ENCODE data around the gene ZNF101.

ZNF101 gene

DNA sequence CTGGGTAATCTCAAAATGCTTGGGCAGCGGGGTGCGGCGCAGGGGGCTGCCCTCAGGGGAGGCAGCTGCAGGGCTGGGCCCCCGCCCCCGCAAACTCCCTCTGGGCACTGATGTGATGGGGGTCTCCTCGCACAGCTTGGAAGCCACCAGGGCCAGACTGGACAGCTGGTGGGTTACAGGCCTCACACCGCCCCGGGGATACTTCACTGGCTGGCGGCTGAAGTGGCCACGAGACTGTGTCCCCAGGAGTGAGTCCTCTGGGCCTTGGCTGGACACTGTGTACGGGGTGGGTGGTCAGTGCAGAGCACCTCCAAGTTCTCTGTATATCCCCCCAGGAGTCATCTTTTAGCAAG lies 38.6 kb upstream of the ZNF101 start:
- Histone ChIP-seq H3K9ac (ENCODE audit: low read depth in 1 of 2, low read length in 2 of 2) (no peak overlapping the region), H3K36me3 (ENCODE audit: control insufficient read depth in 1 of 2, insufficient read depth in 2 of 2, low read length in 2 of 2) (peaks cover 12 to 17% of the 10 kb centered on the region in 2 donors), H3K27ac (ENCODE audit: low read depth, low read length) (no peak overlapping the region), H3K27me3 (ENCODE audit: control insufficient read depth in 1 of 2, insufficient read depth in 2 of 2, low read length in 2 of 2) (no peaks in the 10 kb centered on the region), H3K9me3 (ENCODE audit: control insufficient read depth in 1 of 2, low read length in 2 of 2) (no peaks in the 10 kb centered on the region), H3K4me1 (ENCODE audit: control insufficient read depth in 1 of 2, insufficient read depth in 2 of 2, low read length in 2 of 2) (peaks cover 0 to 8% of the 10 kb centered on the region in 2 donors), H3K4me3 (ENCODE audit: low read depth in 1 of 2, low read length in 2 of 2) (no peak overlapping the region)

DNA sequence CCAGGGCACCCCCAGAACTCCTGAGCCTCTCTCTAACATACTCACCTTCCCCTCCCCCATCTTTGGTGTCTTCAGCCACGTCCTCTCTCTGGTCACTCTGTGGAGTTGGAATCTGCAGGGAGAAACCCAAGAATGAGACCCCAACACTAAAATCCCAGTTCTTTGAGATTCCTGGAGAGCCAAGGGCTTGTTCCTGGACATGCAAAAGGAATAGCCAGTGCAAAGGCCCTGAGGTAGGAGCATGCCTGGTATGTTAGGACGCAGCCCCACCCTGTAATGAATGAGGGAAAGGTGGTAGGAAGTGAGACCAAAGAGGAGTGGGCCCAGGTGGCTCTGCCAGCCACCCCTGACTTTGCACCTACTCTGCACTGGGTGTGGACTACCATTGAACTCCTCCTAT lies 38.2 kb upstream of the ZNF101 start:
- H3K4me3 ChIP-seq (ENCODE audit: low read depth in 1 of 2, low read length in 2 of 2): no peak overlapping the region
- no peak overlapping the region for H3K9ac ChIP-seq (ENCODE audit: low read depth in 1 of 2, low read length in 2 of 2)
- H3K27me3 ChIP-seq (ENCODE audit: control insufficient read depth in 1 of 2, insufficient read depth in 2 of 2, low read length in 2 of 2): no peaks in the 10 kb centered on the region
- peaks cover 0 to 8% of the 10 kb centered on the region in 2 donors for H3K4me1 ChIP-seq (ENCODE audit: control insufficient read depth in 1 of 2, insufficient read depth in 2 of 2, low read length in 2 of 2)
- H3K27ac ChIP-seq (ENCODE audit: low read depth, low read length): no peak overlapping the region
- H3K36me3 ChIP-seq (ENCODE audit: control insufficient read depth in 1 of 2, insufficient read depth in 2 of 2, low read length in 2 of 2): peaks cover 16 to 21% of the 10 kb centered on the region in 2 donors
- H3K9me3 ChIP-seq (ENCODE audit: control insufficient read depth in 1 of 2, low read length in 2 of 2): no peaks in the 10 kb centered on the region

DNA sequence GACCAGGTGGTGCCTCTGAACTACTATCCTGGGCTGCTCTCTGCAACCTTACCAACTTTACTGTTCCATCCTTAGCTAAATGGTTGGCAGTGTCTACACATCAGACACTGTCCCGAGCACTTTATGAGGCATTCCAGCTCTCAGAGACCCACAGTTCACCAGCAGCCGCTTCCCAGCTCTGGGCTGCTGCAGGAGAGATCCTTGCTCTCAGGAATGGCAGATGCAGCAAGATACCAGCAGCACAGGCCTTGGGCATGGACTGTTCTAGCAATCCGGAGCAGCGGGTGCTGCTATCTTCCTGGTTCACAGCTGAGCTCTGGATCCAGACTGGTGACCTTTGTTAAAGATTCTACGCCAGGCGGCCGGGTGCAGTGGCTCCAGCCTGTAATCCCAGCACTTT lies 37.3 kb upstream of the ZNF101 start:
- Histone ChIP-seq H3K4me1 (ENCODE audit: control insufficient read depth in 1 of 2, insufficient read depth in 2 of 2, low read length in 2 of 2) (peaks cover 0 to 8% of the 10 kb centered on the region in 2 donors), H3K4me3 (ENCODE audit: low read depth in 1 of 2, low read length in 2 of 2) (no peak overlapping the region), H3K27ac (ENCODE audit: low read depth, low read length) (no peak overlapping the region), H3K27me3 (ENCODE audit: control insufficient read depth in 1 of 2, insufficient read depth in 2 of 2, low read length in 2 of 2) (no peaks in the 10 kb centered on the region), H3K36me3 (ENCODE audit: control insufficient read depth in 1 of 2, insufficient read depth in 2 of 2, low read length in 2 of 2) (peaks cover 19 to 22% of the 10 kb centered on the region in 2 donors), H3K9me3 (ENCODE audit: control insufficient read depth in 1 of 2, low read length in 2 of 2) (no peaks in the 10 kb centered on the region), H3K9ac (ENCODE audit: low read depth in 1 of 2, low read length in 2 of 2) (no peak overlapping the region)

DNA sequence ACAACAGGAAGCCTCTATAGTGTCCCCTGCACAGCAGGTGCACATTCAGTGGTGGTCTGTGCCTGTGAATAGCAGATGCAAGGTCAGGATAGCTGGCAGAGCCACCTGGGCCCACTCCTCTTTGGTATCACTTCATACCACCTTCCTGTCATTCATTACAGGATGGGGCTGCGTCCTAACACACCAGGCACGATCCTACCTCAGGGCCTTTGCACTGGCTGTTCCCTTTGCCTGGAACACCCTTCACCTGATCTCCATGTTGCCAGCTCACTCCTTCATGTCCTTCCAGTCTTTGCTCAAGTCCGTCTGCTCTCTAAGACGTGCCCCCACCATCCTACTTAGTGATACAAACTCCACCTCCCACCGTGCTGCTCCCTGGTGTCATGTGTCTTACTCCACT lies 36.0 kb upstream of the ZNF101 start:
- Histone ChIP-seq H3K36me3 (ENCODE audit: control insufficient read depth in 1 of 2, insufficient read depth in 2 of 2, low read length in 2 of 2) (peaks cover 23 to 29% of the 10 kb centered on the region in 2 donors), H3K9me3 (ENCODE audit: control insufficient read depth in 1 of 2, low read length in 2 of 2) (no peaks in the 10 kb centered on the region), H3K4me3 (ENCODE audit: low read depth in 1 of 2, low read length in 2 of 2) (no peak overlapping the region), H3K27ac (ENCODE audit: low read depth, low read length) (no peak overlapping the region), H3K9ac (ENCODE audit: low read depth in 1 of 2, low read length in 2 of 2) (no peak overlapping the region), H3K27me3 (ENCODE audit: control insufficient read depth in 1 of 2, insufficient read depth in 2 of 2, low read length in 2 of 2) (no peaks in the 10 kb centered on the region), H3K4me1 (ENCODE audit: control insufficient read depth in 1 of 2, insufficient read depth in 2 of 2, low read length in 2 of 2) (peaks cover 0 to 2% of the 10 kb centered on the region in 2 donors)

GRCh38 chr19:19633711-19634515 lies 34.7 kb upstream of the ZNF101 start:
- no peak overlapping the region for H3K9ac ChIP-seq (ENCODE audit: low read depth in 1 of 2, low read length in 2 of 2)
- no peak overlapping the region for H3K27ac ChIP-seq (ENCODE audit: low read depth, low read length)
- H3K9me3 ChIP-seq (ENCODE audit: control insufficient read depth in 1 of 2, low read length in 2 of 2): no peaks in the 10 kb centered on the region
- H3K36me3 ChIP-seq (ENCODE audit: control insufficient read depth in 1 of 2, insufficient read depth in 2 of 2, low read length in 2 of 2): peaks cover 27 to 29% of the 10 kb centered on the region in 2 donors
- no peaks in the 10 kb centered on the region for H3K27me3 ChIP-seq (ENCODE audit: control insufficient read depth in 1 of 2, insufficient read depth in 2 of 2, low read length in 2 of 2)
- H3K4me1 ChIP-seq (ENCODE audit: control insufficient read depth in 1 of 2, insufficient read depth in 2 of 2, low read length in 2 of 2): no peaks in the 10 kb centered on the region
- H3K4me3 ChIP-seq (ENCODE audit: low read depth in 1 of 2, low read length in 2 of 2): no peak overlapping the region

GRCh38 chr19:19634516-19635312 lies 33.9 kb upstream of the ZNF101 start:
- Histone ChIP-seq H3K9me3 (ENCODE audit: control insufficient read depth in 1 of 2, low read length in 2 of 2) (no peaks in the 10 kb centered on the region), H3K36me3 (ENCODE audit: control insufficient read depth in 1 of 2, insufficient read depth in 2 of 2, low read length in 2 of 2) (peaks cover 28 to 29% of the 10 kb centered on the region in 2 donors), H3K9ac (ENCODE audit: low read depth in 1 of 2, low read length in 2 of 2) (no peak overlapping the region), H3K4me1 (ENCODE audit: control insufficient read depth in 1 of 2, insufficient read depth in 2 of 2, low read length in 2 of 2) (no peaks in the 10 kb centered on the region), H3K4me3 (ENCODE audit: low read depth in 1 of 2, low read length in 2 of 2) (no peak overlapping the region), H3K27me3 (ENCODE audit: control insufficient read depth in 1 of 2, insufficient read depth in 2 of 2, low read length in 2 of 2) (no peaks in the 10 kb centered on the region), H3K27ac (ENCODE audit: low read depth, low read length) (no peak overlapping the region)

- H3K4me1 ChIP-seq (ENCODE audit: control insufficient read depth in 1 of 2, insufficient read depth in 2 of 2, low read length in 2 of 2): no peaks in the 10 kb centered on the region
These were observed 33.3 kb upstream of the ZNF101 start for GRCh38 chr19:19635313-19635702.

DNA sequence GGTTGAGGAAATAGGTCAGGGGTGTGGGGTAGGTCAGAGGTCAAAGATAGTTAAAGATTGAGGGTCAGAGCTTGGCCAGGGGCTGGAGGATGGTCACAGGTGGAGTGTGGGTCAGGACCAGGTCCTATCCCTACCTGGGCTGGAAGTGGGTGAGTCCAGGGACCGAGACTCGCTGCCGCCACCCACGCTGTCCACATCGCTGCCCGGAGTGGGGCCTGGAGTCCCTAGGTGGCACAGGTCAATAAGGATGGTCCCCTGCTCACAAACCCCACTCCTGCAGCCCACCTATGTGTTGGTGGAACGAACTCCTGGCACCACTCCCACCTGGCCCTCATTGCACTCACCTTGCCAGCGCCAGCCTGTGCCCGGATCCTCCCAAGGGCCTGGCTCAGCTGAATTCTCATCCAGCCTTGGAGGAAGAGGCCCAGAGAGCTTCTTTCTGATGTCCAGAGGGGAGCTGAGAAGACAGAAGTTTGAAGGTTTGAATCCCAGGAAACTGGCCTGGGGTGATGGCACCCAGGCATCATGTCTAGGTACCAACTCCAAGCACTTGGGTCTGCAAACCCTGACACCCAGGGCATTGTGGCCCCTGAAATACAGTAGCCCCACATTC lies 32.0 kb upstream of the ZNF101 start:
- H3K36me3 ChIP-seq (ENCODE audit: control insufficient read depth in 1 of 2, insufficient read depth in 2 of 2, low read length in 2 of 2): peaks cover 33 to 36% of the 10 kb centered on the region in 2 donors

More at GRCh38 chr19:19635313-19635702, 33.3 kb upstream of the ZNF101 start:
- H3K36me3 ChIP-seq (ENCODE audit: control insufficient read depth in 1 of 2, insufficient read depth in 2 of 2, low read length in 2 of 2): peaks cover 31 to 34% of the 10 kb centered on the region in 2 donors
- H3K27me3 ChIP-seq (ENCODE audit: control insufficient read depth in 1 of 2, insufficient read depth in 2 of 2, low read length in 2 of 2): no peaks in the 10 kb centered on the region
- no peak overlapping the region for H3K4me3 ChIP-seq (ENCODE audit: low read depth in 1 of 2, low read length in 2 of 2)
- no peak overlapping the region for H3K27ac ChIP-seq (ENCODE audit: low read depth, low read length)
- no peaks in the 10 kb centered on the region for H3K9me3 ChIP-seq (ENCODE audit: control insufficient read depth in 1 of 2, low read length in 2 of 2)
- H3K9ac ChIP-seq (ENCODE audit: low read depth in 1 of 2, low read length in 2 of 2): no peak overlapping the region

GRCh38 chr19:19637186-19637522 lies 31.5 kb upstream of the ZNF101 start:
- Histone ChIP-seq H3K9ac (ENCODE audit: low read depth in 1 of 2, low read length in 2 of 2) (no peak overlapping the region), H3K4me1 (ENCODE audit: control insufficient read depth in 1 of 2, insufficient read depth in 2 of 2, low read length in 2 of 2) (peaks cover 0 to 6% of the 10 kb centered on the region in 2 donors), H3K9me3 (ENCODE audit: control insufficient read depth in 1 of 2, low read length in 2 of 2) (no peaks in the 10 kb centered on the region), H3K27ac (ENCODE audit: low read depth, low read length) (no peak overlapping the region), H3K27me3 (ENCODE audit: control insufficient read depth in 1 of 2, insufficient read depth in 2 of 2, low read length in 2 of 2) (no peaks in the 10 kb centered on the region), H3K4me3 (ENCODE audit: low read depth in 1 of 2, low read length in 2 of 2) (no peak overlapping the region), H3K36me3 (ENCODE audit: control insufficient read depth in 1 of 2, insufficient read depth in 2 of 2, low read length in 2 of 2) (peaks cover 33 to 36% of the 10 kb centered on the region in 2 donors)

More for the DNA sequence above, 32.0 kb upstream of the ZNF101 start:
- Histone ChIP-seq H3K9ac (ENCODE audit: low read depth in 1 of 2, low read length in 2 of 2) (no peak overlapping the region), H3K27me3 (ENCODE audit: control insufficient read depth in 1 of 2, insufficient read depth in 2 of 2, low read length in 2 of 2) (no peaks in the 10 kb centered on the region), H3K4me1 (ENCODE audit: control insufficient read depth in 1 of 2, insufficient read depth in 2 of 2, low read length in 2 of 2) (peaks cover 0 to 1% of the 10 kb centered on the region in 2 donors), H3K9me3 (ENCODE audit: control insufficient read depth in 1 of 2, low read length in 2 of 2) (no peaks in the 10 kb centered on the region), H3K4me3 (ENCODE audit: low read depth in 1 of 2, low read length in 2 of 2) (no peak overlapping the region), H3K27ac (ENCODE audit: low read depth, low read length) (no peak overlapping the region)
